Activated CD8-positive, alpha-beta T cell treated with anti-CD3 and anti-CD28 coated beads for 36 hours (primary cell): ENCODE results near the gene INA. TPM values are rescaled to one million over a fixed set of nuclear protein-coding genes. Genes with fewer than 3 reads are reported as not detected.

Experiments
- ATAC-seq: fragments of 200-7000 bp; cut with Tn5 transposase; one replicate; pipeline ENCODE4 v1.10.0; 2021; ENCODE audit warnings: mild to moderate bottlenecking, moderate library complexity
- CTCF ChIA-PET: fragments of 350-600 bp; sonication (Branson Sonifier 250); formaldehyde crosslinking; loops from one replicate; lab custom pipeline; 2021; ENCODE audit warnings: antibody characterized with exemption; lab: Charles Lee
- POLR2A ChIA-PET: fragments of 350-600 bp; sonication (Branson Sonifier 250); formaldehyde crosslinking; loops from one replicate; lab custom pipeline; 2021; ENCODE audit warnings: antibody characterized with exemption; lab: Charles Lee
- DNase-seq: peaks from one replicate; pipeline ENCODE4 v3.0.0-alpha.2; 2020
- H3K27ac Mint-ChIP-seq: one replicate; pipeline ENCODE4 v1.8.0; 2021; ENCODE audit warnings: mild to moderate bottlenecking, mixed read lengths
- H3K27me3 Mint-ChIP-seq: one replicate; pipeline ENCODE4 v1.8.0; 2021; ENCODE audit warnings: mixed read lengths
- H3K36me3 Mint-ChIP-seq: one replicate; pipeline ENCODE4 v1.8.0; 2021; ENCODE audit warnings: low read depth, mixed read lengths
- H3K4me1 Mint-ChIP-seq: one replicate; pipeline ENCODE4 v1.8.0; 2021; ENCODE audit warnings: low read depth, mixed read lengths
- H3K4me3 Mint-ChIP-seq: one replicate; pipeline ENCODE4 v1.8.0; 2021; ENCODE audit warnings: mild to moderate bottlenecking, moderate library complexity, mixed read lengths
- H3K9me3 Mint-ChIP-seq: one replicate; pipeline ENCODE4 v1.8.0; 2021; ENCODE audit warnings: mixed read lengths
- CTCF ChIP-seq: fragments of 200-600 bp; IDR thresholded peaks from one replicate; pipeline ENCODE4 v1.8.0; 2022; ENCODE audit warnings: antibody characterized with exemption, mild to moderate bottlenecking
- intact Hi-C: fragments of 100-400 bp; cut with micrococcal nuclease; formaldehyde crosslinking; loops from one replicate; pipeline ENCODE4 v1.10.0; 2022
- total RNA-seq, 2 experiments: library from RNA; stranded (reverse); gene quantifications; one replicate each; pipeline ENCODE4 v1.2.3, GENCODE V29; 2021

INA gene
- total RNA-seq: under 1 TPM; 0.25 to 0.27 TPM

DNA sequence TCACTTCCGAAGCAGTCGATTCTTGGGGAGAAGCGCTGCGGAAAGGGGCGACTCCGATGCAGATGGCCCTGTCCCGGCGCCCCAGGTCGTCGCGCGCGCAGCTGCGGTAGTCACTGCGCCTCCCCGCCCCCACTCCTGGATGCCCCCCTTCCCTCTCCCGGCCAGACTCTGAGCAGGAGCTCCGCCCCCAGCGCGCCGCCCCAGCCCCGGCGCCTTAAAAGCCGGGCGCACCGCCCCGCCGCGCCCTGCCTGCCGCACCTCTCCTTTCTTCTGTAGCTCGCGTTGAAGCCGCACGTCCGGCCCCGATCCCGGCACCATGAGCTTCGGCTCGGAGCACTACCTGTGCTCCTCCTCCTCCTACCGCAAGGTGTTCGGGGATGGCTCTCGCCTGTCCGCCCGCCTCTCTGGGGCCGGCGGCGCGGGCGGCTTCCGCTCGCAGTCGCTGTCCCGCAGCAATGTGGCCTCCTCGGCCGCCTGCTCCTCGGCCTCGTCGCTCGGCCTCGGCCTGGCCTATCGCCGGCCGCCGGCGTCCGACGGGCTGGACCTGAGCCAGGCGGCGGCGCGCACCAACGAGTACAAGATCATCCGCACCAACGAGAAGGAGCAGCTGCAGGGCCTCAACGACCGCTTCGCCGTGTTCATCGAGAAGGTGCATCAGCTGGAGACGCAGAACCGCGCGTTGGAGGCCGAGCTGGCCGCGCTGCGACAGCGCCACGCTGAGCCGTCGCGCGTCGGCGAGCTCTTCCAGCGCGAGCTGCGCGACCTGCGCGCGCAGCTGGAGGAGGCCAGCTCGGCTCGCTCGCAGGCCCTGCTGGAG is at the start of gene INA:
Gene INA, plus strand, starts transcription at position 243 of the 817 bp plus-strand sequence. Its CDS starts 74 bp downstream, at position 317.
- peak within 1 kb of the TSS; percentile 59 for H3K4me3 Mint-ChIP-seq
- CTCF ChIA-PET: interaction anchor here (0.7 to 1.7 kb wide), 7 partner anchors 10 to 85 kb away, joined by 3 to 5 read pairs (median 4); no protein-coding TSS in a partner anchor
- H3K36me3 Mint-ChIP-seq: no peaks in the 10 kb centered on the region
- ATAC-seq: peak; percentile 87
- peaks cover 3% of the 10 kb centered on the region for H3K4me1 Mint-ChIP-seq
- no peak within 1 kb of the TSS for H3K27ac Mint-ChIP-seq
- DNase-seq: peak; percentile 38
- peaks cover 1% of the 10 kb centered on the region for H3K9me3 Mint-ChIP-seq
- POLR2A ChIA-PET: interaction anchor here (0.5 to 0.9 kb wide), 2 partner anchors 93 to 94 kb away, joined by 3 read pairs; no protein-coding TSS in a partner anchor
- H3K27me3 Mint-ChIP-seq: peaks cover 56% of the 10 kb centered on the region
- TF ChIP-seq CTCF: no peak
- intact Hi-C loops: no loop called here

GRCh38 chr10:103227416-103227815 is 49.5 kb upstream of the INA start:
- ChIA-PET CTCF (interaction anchor here (1.1 to 1.2 kb wide), 2 partner anchors 16 to 17 kb away, joined by 3 to 7 read pairs; no protein-coding TSS in a partner anchor), POLR2A (interaction anchor here (0.6 kb wide), 1 partner anchor 286 kb away, joined by 3 read pairs; no protein-coding TSS in a partner anchor)
- intact Hi-C loops: no loop called here

GRCh38 chr10:103231047-103231551 is 45.8 kb upstream of the INA start:
- TF ChIP-seq CTCF: no peak
- no peak for DNase-seq
- CTCF ChIA-PET: interaction anchor here (1.0 to 2.6 kb wide), 4 partner anchors 9 to 46 kb away, joined by 3 to 9 read pairs (median 4); no protein-coding TSS in a partner anchor
- Mint-ChIP-seq H3K27me3 (no peaks in the 10 kb centered on the region), H3K27ac (no peak overlapping the region), H3K4me1 (no peaks in the 10 kb centered on the region), H3K4me3 (no peak overlapping the region), H3K9me3 (no peaks in the 10 kb centered on the region), H3K36me3 (no peaks in the 10 kb centered on the region)
- POLR2A ChIA-PET: interaction anchor here (0.6 to 0.7 kb wide), 2 partner anchors 365 to 713 kb away, joined by 3 to 5 read pairs; no protein-coding TSS in a partner anchor
- no peak for ATAC-seq
- intact Hi-C loops: no loop called here

More at GRCh38 chr10:103227416-103227815, 49.5 kb upstream of the INA start:
- H3K9me3 Mint-ChIP-seq: peaks cover 8% of the 10 kb centered on the region
- H3K36me3 Mint-ChIP-seq: no peaks in the 10 kb centered on the region
- TF ChIP-seq CTCF: no peak
- H3K27me3 Mint-ChIP-seq: no peaks in the 10 kb centered on the region
- H3K4me1 Mint-ChIP-seq: no peaks in the 10 kb centered on the region
- no peak overlapping the region for H3K27ac Mint-ChIP-seq
- H3K4me3 Mint-ChIP-seq: no peak overlapping the region
- DNase-seq (no peak), ATAC-seq (no peak)

- CTCF ChIA-PET: interaction anchor here (1.1 to 1.7 kb wide), 2 partner anchors 16 to 45 kb away, joined by 3 to 4 read pairs; no protein-coding TSS in a partner anchor
Measured at GRCh38 chr10:103232131-103232673, 44.7 kb upstream of the INA start.

More at GRCh38 chr10:103232131-103232673, 44.7 kb upstream of the INA start:
- H3K9me3 Mint-ChIP-seq: no peaks in the 10 kb centered on the region
- H3K27me3 Mint-ChIP-seq: no peaks in the 10 kb centered on the region
- intact Hi-C loops: no loop called here
- POLR2A ChIA-PET: interaction anchor here (0.7 kb wide), 1 partner anchor 794 kb away, joined by 3 read pairs; no protein-coding TSS in a partner anchor
- H3K4me3 Mint-ChIP-seq: no peak overlapping the region
- no peaks in the 10 kb centered on the region for H3K4me1 Mint-ChIP-seq
- ATAC-seq (no peak), DNase-seq (no peak)
- no peaks in the 10 kb centered on the region for H3K36me3 Mint-ChIP-seq
- H3K27ac Mint-ChIP-seq: no peak overlapping the region
- no peak for TF ChIP-seq CTCF
